T-helper 2 cell (primary cell): ENCODE results near the gene CLIC2.
"Not testable (repeated sequence)": the region's sequence is repeated elsewhere in the genome, so short reads cannot be mapped to it uniquely, and the experiment has no call there.

Experiments used
- DNase-seq, 5 experiments: peaks; one replicate each; pipeline versions ENCODE4 v3.0.0 to v3.0.0-alpha.2; 2012 to 2022
- total RNA-seq, 2 donors: gene quantifications; one replicate each; lab custom pipeline; 2026; lab: John Stamatoyannopoulos, UW

CLIC2 gene
- 0.31 to 0.40 reads per million in 2 donors for total RNA-seq

DNA sequence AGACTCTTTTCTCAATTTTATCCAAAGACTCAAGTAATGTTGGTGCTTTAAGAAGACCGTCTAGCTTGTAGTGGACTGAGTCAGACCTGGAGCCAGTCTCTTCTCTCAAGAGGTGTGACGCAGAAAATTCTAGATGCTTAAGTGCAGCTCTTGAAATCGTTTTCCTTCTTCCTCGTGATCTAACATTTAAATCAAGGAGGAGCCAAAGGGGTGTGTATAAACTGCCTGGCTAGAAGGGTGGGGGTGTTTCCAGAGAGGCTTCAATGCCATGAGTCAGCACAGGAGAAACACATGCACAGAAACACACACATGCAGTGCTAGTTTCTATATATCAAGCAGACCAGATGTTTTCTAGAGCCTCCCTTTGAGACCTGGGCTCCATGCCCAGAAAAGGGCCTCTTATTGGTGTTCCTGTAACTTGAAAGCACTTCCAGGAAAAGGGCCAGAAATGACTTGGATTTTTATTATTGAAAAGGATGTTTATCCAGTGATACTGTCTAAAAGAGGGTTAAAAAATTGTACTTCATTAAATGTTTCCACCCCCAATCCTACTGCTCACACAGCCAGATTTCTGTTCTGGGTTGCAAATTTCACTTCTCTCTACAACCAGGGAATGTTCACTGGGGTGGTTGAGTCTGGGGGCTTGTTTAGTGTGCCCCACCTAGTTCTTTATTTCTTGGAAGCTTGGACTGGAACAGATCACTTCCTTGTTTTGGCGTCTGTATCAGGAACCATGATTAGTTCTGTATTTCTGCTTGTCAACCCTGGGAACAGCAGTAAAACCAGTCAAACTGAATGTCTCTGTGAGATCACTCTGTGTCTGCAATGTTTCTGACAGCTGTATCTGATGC, at the start of gene CLIC2:
CLIC2 (minus strand) TSS at position 129 of the 851 bp plus-strand sequence. CDS start 187 bp downstream, outside the sequence.
- DNase-seq = peak in 1 of 5 experiments; percentile 0

GRCh38 chrX:155382529-155382967, 48.1 kb upstream of the CLIC2 start:
- not testable (repeated sequence) for DNase-seq

- DNase-seq = not testable (repeated sequence)
These were observed 47.6 kb upstream of the CLIC2 start, which contains the start of gene F8A2 for GRCh38 chrX:155381843-155382528. Gene F8A2 (plus strand): TSS chrX:155382095. CDS start chrX:155382115, 20 bp downstream.

DNA sequence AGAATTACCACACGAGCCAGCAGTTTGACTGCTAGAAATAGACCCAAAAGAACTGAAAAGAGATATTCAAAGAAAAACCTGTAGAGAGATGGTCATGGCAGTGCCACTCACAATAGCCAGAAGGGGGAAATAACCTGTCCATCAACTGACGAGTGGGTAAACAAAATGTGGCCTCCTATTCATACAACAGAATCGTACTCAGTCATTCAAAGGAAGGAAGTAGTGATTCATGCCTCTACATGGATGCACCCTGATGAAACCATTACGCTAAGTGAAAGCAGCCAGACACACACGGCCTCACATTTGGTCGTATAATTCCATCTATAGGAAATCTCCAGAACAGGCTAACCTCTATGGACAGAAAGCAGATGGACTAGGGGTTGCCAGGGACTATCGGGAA, 45.4 kb upstream of the CLIC2 start:
- DNase-seq = not testable (repeated sequence)

DNA sequence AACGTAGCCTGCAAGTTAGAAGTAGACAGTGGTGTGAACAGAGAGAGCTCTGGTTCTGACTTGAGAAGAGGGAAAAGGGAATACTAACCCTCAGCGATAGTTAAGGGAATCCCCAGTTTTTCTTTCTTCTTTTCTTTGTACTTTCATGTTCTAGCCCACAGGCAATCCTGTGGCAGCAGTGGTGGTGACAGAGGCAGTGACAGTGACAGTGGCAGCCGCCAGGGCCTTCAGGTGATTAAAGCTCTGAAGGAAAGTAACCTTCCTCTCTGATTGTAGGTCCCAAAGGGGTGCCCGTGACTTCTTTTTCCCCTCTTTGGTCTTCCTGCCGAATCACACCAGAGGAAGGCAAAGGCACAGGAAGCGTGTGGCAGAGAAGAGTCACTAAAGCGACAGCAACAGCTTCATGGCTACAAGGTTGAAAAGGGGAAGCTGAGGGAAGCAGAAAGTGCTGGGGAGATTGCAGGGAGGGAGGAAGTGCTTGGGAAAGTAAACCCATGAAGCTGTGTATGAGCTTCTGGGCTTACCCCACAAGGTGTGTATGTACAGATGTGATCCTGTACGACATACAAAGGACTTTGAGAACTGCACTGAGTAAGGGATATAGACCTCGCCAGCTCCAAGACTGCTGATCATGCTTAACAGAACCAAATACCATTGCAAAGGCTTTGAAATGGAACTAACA, 39.5 kb upstream of the CLIC2 start:
- not testable (repeated sequence) for DNase-seq

DNA sequence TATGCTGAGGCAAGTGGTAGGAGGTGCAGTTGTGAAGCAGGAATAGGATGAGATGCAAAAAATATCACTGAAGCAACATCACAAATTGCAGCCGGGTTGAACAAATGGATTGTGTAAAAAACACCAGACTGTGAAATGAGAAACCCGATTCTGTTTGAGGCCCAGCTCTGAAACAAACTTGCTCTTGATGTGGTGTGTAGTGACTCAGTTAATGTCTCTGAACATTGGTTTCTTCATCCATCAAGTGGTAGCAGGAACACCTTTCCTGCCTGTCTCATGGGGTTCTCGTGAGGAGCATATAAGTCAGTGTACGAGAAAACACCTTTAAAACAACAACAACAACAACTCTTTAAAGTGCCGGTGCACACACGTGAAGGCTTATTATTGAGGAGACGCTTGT, 29.3 kb upstream of the CLIC2 start:
- DNase-seq = not testable (repeated sequence)

GRCh38 chrX:155349448-155349847, 15.0 kb upstream of the CLIC2 start:
- not testable (repeated sequence) for DNase-seq

- not testable (repeated sequence) for DNase-seq
These were observed 11.3 kb upstream of the CLIC2 start for GRCh38 chrX:155345689-155346088.

- DNase-seq = not testable (repeated sequence)
These were observed 911 bp upstream of the CLIC2 start for GRCh38 chrX:155335337-155335712.

- DNase-seq = no peak
These were observed 792 bp downstream of the CLIC2 start for GRCh38 chrX:155333544-155334100.

GRCh38 chrX:155330992-155331391, 3.4 kb downstream of the CLIC2 start:
- no peak for DNase-seq

DNA sequence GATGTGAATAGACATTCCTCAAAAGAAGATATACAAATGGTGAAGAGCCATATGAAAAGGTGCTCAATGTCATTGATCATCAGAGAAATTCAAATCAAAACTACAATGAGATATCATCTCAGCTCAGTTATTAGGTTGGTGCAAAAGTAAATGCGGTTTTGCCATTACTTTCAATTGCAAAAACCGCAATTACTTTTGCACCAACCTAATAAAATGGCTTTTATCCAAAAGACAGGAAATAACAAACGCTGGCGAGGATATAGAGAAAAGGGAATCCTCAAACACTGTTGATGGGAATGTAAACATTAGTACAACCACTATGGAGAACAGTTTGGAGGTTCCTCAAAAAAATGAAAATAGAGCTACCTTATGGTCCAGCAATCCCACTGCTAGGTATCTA, 5.1 kb downstream of the CLIC2 start:
- DNase-seq = no peak

GRCh38 chrX:155326610-155327009, 7.8 kb downstream of the CLIC2 start:
- DNase-seq = no peak

GRCh38 chrX:155314260-155314659, 20.2 kb downstream of the CLIC2 start:
- no peak for DNase-seq

DNA sequence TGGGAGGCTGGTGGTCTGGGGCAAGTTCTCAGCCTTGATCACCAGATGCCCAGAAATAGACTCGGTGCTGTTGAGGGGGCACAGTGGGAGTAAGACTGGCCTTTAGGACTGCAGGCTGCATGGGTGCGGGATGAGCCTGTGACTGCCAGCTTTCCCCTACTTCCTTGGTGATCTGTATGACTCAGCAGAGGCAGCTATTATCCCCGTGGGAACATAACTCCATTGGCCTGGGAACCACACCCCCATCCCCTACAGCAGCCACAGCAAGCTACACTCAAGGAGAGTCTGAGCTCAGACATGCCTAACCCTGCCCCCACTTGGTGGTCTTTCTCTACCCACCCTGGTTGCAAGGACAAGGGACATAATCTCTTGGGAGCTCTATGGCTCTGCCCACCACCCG, 20.6 kb downstream of the CLIC2 start:
- DNase-seq = no peak

- no peak for DNase-seq
These were observed 40.6 kb downstream of the CLIC2 start for GRCh38 chrX:155293771-155294170.

DNA sequence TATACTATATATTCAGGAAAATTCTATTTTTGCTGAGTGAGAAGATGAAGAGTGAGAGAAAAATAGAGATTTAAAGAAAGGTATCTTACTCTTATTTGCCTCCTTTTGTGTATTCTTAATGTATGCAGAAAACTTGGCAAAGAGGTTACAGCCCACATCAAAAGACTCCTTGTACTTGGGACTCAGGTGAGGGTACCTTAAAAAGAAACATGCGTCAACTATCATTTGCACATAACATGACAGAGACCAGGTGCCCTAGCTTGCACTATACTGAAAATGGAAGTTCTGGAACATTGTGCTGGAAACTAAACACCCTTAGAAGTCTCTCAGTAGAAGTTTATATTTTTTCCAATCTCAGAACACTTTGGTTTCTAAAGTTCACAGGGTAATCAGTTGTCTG, 54.5 kb downstream of the CLIC2 start:
- no peak for DNase-seq

- no peak for DNase-seq
These were observed 63.4 kb downstream of the CLIC2 start for GRCh38 chrX:155270969-155271368.

GRCh38 chrX:155267995-155268394, 66.4 kb downstream of the CLIC2 start:
- DNase-seq = not testable (repeated sequence)

DNA sequence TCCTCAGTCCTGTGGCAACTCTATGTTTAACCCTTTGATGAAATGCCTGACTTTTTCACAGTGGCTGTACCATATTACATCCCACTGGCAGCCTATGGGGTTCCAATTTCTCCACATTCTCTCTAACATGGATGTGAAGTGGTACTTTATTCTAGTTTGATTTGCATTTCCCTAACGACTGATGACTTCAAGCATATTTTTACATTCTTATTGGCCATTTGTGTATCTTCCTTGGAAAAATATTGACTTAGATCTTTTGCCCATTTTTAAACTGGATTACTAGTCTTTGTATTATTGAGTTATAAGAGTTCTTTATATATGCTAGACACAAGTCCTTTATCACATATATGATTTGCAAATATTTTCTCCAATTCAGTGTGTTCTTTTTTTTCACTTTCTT, 68.0 kb downstream of the CLIC2 start:
- DNase-seq = no peak

DNA sequence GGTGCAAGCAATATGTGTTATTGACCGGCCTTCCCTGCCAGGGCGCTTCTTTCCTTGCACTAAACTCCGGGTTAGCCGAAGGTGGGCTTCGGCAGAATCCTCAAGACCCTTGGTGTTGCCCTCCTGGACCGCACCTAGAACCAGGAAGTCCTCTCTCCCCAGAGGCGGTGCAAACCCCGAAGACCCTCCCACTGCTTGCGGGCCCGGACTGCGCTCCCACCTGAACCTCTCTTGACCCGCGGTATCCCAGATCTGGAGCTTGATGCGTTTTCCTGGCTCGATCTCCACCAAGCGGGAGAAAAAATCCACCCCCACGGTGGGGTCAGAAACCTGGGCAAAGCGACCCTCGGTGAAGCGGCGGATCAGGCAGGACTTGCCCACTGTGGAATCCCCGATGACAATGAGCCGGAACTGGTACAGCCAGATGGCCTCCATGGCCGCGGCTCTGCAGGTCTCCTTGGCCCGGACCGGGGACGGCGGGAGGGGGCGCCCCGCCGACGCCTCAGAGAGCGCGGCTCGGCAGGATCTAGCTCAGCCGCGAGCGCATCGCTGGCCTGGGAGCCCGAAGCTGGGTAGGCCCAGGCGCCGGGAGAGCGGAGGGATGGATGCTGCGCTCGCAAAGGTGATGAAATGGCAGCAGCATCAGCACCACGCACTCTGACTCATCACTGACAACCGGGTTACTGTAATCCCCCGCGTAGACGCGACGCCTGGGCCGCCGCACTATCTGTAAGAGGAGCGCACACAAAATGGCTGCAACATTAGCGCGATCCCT, 70.4 kb downstream of the CLIC2 start, which contains the start of gene RAB39B:
RAB39B (minus strand) TSS at position 638 of the 775 bp plus-strand sequence; CDS start at position 435, 203 bp downstream.
- peak; percentile 21 to 88 (median 58) for DNase-seq
